HG03196 (cell line): ENCODE measurements around the gene CDK5RAP1.

Source experiments
- ATAC-seq: cut with Tn5 transposase; IDR thresholded peaks from one replicate; pipeline ENCODE4 v1.9.1; 2021; ENCODE audit not compliant: unreplicated experiment

Gene CDK5RAP1

DNA sequence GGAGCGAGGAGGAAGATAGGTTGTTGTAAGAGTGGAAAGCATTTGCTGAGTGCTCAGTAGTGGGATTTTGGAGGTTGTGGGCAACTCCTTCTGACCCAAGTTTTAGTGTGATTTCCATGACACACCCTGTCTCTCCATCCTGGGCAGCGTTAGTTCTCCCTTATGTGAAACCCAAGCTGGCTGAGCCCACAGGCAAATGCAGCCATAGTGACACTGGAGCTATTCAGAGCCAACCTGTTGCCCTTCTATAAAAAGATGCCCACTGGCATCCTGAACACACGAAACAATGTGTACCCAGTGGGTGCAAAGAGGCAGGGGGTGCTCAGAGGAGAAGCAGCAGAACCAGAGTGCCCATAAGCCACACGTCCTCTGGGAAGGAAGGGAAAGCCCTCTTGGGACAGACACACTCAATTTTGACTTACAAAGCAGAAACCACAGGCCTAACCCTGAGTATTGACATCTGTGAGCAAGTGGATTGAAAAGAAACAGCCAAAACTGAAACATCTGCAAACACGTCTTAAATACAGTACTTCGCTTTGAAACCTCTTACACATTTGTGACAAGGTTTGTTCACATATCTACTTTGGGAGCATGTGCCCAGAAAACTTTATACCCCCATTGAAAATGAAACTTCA lies 63.7 kb downstream of the CDK5RAP1 start:
- no peak for ATAC-seq

DNA sequence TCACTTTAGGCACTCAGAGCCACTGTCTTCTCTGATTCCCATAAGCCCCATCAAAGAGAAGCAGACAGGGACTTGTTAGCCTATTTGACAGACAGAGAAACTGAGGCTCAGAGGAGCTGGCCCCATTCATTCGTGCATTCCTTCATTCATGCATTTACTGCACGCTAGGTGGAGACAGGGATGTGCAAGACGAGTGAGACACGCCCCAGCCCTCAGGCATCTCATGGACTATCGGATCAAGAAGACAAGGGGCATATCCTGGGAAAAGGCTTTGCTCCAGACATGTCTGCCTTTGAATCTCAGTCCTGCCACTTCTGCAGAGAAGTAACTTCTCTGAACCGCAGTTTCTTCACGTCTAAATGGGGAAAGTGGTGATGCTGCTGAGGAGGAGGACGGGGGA lies 64.2 kb downstream of the CDK5RAP1 start:
- ATAC-seq, result no peak

DNA sequence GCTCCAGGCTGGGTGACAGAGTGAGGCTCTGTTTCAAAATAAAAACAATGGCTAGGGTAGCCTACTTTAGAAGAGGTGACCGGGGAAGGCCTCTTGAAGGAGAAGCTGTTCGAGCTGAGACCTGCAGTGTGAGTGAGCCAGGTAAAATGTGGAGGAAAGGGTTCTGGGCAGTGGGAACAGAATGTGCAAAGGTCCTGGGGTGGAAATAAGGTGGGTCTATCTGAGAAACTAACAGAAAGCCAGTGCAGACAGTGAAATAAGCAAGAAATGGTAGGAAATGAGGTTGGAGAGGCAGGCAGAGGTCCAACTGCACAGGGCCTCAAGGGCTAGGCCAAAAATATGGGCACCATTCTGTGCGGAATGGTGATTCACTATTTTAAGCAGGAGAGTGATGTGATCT lies 64.9 kb downstream of the CDK5RAP1 start:
- no peak for ATAC-seq

DNA sequence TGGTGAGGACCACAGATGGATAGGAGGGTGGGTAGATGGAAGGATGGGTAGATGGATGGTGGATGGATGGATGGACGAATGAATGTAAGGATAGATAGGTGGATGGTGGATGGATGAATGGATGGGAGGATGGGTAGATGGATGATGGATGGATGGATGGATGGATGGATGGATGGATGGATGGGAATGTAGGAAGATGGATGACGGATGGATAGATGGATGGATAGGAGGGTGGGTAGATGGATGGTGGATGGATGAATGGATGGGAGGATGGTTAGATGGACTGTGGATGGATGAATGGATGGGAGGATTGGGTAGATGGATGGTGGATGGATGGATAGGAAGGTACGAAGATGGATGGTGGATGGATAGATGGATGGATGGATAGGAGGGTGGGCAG lies 67.2 kb downstream of the CDK5RAP1 start:
- ATAC-seq, result no peak

DNA sequence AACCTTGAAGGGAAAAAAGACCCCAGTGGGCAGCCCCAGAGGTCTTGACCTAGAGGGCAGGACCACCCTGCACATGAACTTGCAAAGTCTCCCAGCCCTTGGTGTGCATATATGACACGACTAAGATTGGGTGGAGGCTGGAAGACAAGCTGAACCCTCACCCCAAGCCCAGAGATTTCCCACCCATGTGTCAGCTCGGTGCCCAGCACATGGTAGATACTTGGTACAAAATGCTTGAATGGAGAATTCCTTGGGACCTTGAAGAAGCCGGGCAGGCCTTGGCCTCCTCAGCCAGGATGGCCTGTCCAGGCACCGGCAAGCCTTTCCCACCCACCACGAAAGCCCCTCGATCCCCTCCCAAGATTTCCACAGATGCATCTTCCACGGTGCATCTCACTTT lies 67.7 kb downstream of the CDK5RAP1 start:
- no peak for ATAC-seq

- no peak for ATAC-seq
These were observed 68.3 kb downstream of the CDK5RAP1 start for GRCh38 chr20:33332905-33333456.

DNA sequence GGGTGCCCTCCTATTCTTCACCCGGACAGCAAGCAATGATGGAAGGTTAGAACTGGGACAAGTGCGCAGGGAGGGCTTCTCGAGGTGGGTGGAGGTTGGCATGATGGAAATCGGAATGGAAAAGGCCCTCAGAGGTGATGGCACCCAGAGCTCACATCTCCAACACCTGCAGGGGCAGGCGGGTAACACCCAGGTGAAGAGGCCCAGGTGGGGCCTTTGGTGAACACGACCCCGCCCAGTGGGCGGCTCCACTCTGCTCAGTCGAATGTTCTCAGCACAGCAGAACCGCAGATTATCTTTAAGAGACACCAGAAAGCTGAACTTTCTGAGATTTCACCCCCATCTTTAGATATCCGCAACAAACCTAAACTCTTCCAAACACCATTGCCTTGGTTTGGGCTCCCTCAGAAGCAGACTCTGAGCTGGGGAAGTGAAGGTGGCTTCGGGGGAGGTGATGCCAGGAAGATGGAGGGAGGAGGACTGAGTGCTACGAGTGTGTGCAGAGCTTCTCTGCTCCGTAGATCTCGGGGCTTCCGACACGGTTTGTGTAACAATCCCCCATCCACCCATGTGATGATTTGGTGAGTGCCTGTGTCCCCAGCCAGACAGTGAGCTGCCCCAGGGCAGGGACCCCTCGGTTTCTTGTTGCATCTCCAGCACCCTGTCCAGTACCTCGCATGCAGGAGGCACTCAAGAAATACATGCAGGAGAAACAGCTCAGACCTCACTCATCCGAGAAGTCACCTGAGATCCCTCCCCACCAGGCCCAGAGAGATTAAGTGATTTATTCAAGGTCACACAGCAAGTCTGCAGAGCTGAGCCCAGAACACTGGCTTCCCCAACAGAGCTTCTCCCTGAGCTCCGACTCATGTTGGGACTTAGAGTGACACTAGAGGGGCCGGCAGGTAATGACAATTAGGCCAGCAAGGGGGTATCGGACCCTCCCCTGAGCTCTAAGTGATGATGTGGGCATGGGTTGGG lies 72.9 kb downstream of the CDK5RAP1 start:
- ATAC-seq, result no peak

DNA sequence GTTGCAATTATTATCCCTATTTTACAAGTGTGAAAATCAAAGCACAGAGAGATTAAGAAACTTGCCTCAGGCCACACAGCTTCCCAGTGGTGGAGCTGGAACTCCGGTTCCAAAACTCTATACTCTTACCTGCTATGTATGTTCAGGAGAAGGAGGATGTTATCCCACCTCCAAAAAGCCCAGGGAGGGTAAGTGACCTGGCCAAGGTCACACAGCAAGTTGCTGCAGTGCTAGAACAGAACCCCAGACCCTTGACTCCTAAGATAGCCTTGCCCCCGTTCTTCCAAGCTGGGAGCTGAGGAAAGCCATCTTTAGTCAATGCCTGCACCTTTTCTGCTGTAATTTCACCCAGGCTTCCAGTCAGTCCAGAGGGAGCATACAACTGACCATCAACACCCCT lies 76.0 kb downstream of the CDK5RAP1 start:
- ATAC-seq, result no peak

- ATAC-seq, result no peak
These were observed 78.1 kb downstream of the CDK5RAP1 start for GRCh38 chr20:33323236-33323635.

GRCh38 chr20:33322456-33322855 lies 78.9 kb downstream of the CDK5RAP1 start:
- no peak for ATAC-seq

DNA sequence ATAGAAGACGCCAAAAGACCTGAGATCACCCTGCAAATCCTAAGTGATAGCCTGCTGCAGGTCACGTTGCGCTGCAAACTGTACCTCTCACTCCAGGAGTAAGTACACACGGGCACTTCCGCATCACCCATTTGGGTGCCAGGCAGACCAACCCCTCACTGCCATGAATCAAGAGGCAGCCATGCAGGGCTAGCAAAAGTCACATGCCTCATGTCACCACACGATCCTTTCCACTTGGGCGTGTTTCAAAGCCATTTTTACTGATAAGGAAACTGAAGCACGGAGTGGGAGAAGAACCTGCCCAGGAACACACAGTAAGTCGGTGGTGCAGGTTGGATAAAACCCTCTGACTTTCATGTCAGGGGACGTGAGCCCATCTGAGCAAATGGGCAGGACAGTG lies 81.3 kb downstream of the CDK5RAP1 start:
- ATAC-seq, result no peak

GRCh38 chr20:33318096-33318429 lies 83.3 kb downstream of the CDK5RAP1 start:
- ATAC-seq, result no peak

- ATAC-seq, result no peak
These were observed 83.8 kb downstream of the CDK5RAP1 start for GRCh38 chr20:33317424-33318095.

- no peak for ATAC-seq
These were observed 84.4 kb downstream of the CDK5RAP1 start for GRCh38 chr20:33316958-33317357.

DNA sequence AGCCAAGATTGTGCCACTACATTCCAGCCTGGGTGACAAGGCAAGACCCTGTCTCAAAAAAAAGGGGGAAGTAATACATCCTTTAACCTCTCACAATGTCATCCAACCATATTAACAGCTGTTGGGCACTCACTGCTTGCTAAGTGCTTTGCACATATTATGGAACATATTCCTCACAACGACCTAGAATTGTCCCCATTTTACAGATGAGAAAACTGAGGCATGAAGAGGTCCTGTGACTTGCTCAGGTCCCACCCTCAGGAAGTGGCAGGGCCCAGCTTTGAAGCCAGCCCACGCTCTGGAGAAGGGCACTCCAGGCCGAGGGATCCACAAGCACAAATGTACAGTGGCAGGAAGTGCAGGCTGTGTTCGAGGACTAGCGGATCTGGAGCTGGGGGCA lies 85.0 kb downstream of the CDK5RAP1 start:
- ATAC-seq, result no peak

DNA sequence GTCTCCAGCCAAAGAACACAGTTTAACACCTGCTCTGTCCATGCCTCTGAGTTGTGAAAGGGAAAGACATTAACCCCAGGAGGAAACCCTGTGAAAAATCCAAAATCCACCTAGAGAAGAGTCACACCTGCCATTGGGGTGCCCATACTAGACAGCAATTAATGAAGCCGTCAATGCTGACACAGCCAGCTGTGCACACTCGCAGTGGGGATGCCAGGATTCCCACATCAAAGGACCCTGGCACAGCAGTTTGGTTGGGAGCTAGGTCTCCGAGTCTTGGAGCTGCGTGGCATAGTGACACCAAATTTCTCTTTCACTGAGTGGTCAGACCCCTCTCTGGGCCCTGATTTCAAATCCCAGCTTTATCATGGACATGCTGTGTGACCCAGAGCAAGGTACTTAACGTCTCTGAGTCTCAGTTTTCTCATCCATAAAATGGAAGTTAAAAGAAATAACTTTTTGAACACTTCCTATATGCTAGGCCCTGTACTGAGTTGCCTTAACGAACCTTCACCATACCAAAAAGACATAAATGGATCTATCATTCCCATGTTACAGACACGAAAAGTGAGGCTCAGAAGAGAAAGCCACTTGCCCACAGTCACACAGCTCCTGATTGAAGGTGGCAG lies 87.5 kb downstream of the CDK5RAP1 start:
- no peak for ATAC-seq

DNA sequence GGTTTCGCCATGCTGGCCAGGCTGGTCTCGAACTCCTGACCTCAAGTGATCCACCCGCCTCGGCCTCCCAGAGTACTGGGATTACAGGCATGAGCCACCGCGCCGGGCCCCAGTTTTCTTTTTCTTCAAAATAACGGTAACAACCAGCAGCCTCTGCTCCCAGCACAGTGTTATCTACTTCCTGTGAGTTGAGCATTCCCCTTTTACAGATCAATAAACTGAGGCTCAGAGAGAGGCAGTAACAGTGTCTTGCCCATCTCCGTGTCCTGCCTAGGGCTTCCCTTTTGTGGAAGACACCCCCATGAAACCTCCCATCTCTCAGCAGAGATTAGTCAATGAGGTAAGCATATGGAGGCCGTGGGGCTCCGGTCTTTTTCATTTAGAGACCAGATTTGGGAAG lies 88.7 kb downstream of the CDK5RAP1 start:
- no peak for ATAC-seq

- no peak for ATAC-seq
These were observed 89.3 kb downstream of the CDK5RAP1 start for GRCh38 chr20:33311996-33312395.

DNA sequence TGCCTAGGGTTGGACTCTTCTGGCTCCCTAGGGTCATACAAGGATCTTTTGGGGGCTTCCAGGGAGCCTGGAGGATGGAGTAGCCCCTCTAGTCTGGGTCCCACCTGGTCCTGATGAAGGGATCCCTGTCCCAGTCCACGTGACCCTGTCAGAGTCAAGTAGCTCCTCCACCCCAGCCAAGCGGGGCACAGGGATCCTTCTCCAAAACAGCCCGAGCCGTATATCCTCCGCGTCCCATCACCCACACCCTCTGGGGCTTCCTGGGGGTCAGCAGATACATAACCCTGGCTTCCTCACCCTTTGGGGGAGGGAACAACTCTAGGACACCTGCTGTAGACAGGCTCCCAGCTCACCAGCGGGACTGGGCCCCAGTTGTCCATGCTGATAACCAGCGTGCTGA lies 90.3 kb downstream of the CDK5RAP1 start:
- no peak for ATAC-seq

DNA sequence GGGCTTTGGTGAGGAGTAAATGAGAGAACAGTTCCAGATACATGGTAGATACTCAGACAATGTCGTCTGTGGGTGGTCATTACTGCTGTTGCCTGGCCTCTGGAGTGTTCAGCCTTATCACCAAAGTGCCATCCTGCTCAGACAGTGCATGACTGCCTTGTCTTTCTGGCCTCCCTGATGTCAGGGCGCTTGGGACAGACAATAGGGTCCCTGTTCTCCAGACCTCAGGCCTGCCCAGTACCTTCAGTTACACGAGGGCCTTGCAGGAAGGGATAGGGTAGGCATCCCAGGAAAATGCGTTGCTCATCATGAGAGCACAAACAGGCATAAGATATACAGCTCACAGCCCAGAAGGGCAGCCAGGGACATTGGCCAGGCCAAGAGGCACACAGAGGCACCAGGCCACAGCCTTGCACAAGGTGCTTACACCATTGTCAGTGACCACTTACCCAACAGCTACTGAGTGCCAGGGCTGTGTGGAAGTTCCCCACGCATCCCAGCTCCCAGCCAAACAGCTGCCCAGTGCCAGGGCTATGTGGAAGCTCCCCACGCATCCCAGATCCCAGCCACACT lies 90.9 kb downstream of the CDK5RAP1 start:
- no peak for ATAC-seq

GRCh38 chr20:33309631-33310030 lies 91.7 kb downstream of the CDK5RAP1 start:
- no peak for ATAC-seq
